HG03095 (cell line): ENCODE measurements around the gene ELMO3.

Experiments
- ATAC-seq: cut with Tn5 transposase; IDR thresholded peaks from one replicate; pipeline ENCODE4 v1.9.1; 2021; ENCODE audit warnings: moderate library complexity; ENCODE audit not compliant: unreplicated experiment

The ELMO3 gene

DNA sequence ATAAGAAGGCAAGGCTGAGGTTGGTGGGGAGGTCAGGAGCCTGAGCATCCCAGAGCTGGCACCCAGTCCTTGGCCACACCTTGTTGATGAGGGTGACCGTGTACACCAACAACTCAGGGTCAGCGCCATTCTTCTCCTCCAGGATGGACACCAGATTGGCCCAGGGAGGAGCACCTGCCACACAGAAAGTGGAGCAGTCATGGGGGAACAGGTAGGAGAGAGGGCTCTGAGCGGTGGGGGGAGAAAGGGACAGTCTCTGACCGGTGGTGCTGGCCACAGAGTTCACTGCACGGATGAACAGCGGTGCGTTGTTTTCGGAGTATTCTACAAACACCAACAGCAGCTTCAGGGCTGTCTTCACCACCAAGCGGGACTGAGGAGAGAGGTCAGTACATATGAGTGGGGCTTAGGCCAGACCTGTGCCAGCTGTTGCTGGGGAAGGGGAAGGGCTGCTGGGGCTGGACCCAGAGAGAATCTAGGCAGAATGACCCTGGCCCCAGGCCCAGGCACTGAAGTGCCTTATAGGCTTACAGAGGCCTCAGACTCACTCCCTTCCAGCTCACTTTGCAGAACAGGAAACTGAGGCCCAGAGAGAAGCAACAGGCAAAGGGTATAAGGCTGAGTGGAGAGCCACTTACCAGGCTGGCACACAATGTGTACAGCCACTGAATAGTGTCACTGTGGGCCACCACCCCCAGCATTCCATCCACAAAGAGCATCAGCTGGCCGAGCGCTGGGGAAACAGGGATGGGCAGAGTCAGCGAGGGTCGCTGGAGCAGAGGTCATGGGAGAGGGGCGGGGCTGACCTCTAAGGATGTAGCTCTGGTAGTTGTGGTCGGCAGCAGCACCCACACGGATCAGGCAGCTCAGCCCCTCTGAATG is 38.7 kb downstream of the ELMO3 start:
- ATAC-seq, result no peak

DNA sequence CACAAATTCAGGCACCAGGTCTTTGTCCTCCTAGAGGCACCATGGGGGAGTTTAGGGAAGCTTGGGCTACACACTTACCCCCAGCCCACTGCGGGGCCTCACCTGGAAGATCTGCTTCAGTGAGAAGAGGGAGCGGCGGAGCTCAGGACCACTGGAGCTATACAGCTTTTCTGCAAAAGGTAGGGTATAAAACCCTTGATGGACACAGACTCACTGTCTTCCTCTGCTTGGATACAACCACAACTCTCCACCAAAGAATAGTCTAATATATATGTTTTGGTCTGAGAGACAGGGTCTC is 39.3 kb downstream of the ELMO3 start:
- ATAC-seq, result no peak

DNA sequence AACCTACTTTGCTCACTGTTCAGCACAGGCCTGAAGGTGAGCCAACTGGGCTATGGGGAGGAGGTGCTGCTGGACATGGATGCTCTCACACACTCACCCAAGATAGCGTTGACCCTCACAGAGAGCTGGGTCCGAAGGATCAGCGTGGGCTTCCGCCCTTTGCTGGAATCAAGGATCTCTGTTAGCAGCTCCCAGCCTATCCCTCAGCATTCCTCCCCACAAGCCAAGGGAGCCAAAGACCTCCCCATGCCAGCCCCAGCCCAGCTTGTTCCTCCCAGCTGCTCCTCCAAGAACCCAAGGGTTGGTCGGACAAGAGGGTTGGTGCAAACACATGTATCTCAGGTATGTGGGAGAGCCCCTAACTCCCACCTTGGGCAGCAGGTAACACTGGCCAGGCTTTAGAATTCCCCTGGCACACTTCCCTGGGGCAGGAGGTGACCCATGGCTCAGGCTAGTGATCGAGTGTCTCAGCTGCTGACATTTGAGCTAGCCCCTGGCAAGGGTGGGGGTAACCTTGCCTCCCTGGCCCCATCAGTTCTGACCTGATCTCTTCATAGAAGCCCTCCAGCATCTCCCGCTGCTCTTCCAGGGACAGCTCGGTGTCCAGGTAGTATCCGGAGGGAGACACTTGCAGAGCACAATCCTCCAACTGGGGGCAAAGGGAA is 40.0 kb downstream of the ELMO3 start:
- ATAC-seq, result no peak

DNA sequence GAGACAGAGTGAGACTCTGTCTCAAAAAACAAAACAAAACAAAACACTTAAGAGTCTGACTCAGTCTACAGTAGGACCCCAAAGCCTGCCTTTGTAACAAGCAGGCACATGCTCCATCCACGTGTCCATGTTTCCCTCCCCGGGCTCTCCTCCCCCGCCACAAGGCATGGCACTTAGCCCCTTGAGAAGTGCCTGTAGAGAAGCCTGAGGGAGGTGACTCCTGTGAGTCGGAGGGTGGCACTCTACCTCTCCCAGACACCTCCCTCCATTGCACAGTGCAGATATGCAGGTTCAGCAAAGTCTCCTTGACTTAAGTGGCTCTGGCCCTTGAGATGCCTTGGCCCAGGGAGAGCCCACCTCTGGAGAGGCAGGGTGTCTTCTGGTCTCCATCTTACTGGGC is 41.6 kb downstream of the ELMO3 start:
- ATAC-seq, result no peak

DNA sequence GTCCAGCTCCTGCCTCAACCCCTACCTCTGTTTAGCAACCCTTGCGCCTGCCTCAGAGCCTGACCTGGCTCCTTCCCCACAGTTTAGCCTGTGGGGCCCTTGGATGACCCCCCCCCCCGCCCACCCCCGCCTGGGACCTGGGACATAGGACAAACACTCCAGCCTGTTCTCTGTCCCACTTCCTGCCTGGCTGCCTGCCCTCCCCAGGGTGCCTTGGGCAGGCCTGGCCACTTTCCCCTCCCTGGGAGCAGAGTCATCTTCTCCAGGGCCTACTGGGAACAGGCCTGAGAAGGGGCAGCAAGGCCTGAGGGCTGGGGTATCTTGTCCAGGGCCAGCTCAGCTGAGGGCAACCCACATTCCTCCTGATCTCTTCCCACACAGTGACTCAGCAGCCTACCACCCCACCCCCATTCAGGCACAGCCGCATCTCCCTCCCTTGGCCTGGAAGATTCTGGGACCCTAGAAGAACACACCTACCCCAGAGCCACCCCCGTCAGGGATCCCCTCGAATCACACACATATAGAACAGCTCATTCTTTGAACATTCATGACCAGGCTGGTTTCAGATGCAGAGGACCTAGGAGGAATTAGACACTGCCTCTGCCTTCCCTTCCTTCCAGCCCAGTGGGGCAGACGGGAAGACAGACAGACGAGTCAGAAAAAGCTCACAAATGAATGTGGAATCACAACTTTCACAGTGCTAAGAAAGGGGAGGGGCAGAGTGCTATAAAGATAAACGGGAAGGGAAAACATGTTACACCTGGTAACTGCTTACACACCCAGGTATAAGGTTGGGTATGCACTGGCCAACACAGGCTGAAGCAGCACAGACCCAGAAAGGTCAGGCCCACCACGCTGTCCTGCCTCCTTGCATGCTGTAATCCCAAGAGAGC is 42.3 kb downstream of the ELMO3 start:
- no peak for ATAC-seq

DNA sequence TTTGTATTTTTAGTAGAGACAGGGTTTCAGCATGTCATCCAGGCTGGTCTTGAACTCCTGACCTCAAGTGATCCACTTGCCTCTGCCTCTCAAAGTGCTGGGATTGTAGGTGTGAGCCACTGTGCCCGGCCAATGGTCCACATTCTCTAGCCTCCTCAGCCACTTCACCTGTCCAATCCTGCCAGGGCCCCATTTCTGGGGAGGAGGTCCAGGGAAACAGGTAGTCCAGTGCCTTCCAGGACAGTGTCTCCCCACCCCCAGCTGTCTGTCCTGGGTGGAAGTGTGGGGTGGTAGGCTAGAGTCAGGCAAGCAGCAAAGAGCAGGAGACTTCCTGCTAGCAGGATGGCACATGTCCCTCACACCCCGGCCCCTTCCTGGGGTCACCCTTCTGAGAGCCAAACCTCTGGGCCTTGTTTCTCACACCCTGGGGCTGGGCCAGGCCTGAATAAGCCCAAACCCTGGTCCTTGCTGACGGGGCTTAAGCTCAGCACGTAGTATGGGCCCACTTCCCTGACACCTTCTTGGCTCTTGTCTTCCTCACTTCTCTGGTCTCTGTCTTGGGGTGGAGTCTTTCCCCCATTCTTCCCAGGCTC is 43.3 kb downstream of the ELMO3 start:
- ATAC-seq, result no peak

DNA sequence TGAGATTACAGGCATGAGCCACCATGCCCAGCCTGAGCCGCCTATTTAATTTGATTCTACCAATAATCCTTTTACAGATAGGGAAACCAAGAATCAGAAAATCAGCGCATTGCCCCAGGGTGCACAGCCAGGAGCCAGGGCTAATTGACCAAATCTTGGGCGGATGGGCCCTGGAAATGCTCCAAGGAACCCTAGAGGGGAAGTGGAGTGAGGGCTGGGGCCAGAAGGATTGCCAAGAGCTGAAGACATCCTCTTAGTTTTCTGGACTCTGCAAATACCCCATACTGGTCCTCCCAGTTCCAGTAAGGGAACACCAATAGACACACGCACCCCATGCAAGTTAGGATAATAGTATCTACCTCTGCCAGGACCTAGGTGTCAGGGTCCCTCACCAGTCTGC is 44.5 kb downstream of the ELMO3 start:
- ATAC-seq, result no peak

DNA sequence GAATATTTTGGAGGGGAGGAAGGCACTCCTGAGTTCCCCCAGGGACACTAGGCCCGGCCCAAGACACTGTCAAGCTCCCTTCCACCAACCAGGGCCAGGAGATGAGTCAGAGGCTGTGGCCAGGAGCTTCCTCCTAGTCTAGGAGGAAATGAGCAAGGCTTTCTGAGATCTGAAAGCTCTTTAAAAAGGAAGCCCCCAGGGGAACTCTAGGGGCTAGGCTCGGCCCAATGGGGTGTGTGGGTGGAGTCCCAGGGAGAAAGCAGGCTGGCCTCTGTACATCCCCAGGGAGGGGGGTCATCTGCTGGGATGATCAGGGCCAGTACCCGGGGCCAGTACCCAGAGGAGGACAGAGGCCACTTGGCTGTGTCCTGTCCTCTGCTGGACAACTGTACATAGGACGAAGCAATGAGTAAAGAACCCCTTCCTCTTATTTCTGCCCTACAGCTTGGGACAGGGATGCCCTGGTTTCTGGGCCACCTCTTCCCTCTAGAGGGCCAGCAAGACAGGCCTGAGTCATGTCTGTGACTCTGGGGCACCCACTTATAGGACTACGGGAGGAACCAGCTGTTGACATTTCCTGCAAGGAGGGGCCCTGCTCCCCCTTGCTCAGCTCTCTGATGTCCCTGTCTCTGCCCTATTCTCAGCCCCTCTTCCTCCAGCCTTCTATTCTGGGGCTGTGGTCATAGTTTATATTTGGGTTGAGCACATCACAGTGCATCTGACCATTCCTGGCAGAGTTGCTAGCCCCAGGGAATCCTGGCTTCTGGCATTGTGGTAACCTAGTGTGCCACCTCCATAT is 45.7 kb downstream of the ELMO3 start:
- ATAC-seq, result peak; percentile 50

DNA sequence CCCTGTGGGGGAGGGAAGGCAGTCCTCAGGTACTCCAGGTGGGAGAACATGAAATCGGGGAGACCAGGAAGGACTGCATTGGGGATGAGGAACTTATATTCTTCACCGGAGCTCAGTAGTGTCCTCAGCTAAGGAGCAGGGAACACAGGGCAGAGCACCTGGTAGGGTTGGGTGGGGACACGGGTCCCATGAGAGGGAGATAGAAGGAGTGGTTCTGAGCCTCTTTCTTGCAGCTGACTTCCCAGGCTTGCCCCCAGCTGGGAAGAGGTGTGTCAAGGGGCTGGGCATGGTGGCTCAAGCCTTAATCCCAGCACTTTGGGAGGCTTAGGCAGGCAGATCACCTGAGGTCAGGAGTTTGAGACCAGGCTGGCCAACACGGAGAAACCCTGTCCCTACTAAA is 46.3 kb downstream of the ELMO3 start:
- ATAC-seq, result no peak

DNA sequence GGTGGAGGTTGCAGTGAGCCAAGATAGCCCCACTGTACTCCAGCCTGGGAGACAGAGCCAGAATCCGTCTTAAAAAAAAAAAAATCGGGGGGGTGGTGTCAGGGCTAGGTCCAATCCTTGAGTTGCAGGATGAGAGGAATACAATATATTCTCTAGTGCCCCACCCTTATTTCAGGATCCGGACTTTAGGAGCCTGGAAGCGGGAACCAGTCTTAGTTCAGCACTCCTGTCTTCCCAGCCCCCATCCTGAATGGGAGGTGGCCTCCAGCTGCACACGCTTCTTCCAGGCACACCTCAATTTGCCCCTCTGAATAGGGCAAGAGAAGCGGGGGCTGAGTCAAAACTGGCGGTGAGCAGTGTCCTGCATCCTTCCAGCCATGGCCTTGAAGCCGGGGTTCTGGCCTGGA is 46.7 kb downstream of the ELMO3 start:
- ATAC-seq, result no peak

DNA sequence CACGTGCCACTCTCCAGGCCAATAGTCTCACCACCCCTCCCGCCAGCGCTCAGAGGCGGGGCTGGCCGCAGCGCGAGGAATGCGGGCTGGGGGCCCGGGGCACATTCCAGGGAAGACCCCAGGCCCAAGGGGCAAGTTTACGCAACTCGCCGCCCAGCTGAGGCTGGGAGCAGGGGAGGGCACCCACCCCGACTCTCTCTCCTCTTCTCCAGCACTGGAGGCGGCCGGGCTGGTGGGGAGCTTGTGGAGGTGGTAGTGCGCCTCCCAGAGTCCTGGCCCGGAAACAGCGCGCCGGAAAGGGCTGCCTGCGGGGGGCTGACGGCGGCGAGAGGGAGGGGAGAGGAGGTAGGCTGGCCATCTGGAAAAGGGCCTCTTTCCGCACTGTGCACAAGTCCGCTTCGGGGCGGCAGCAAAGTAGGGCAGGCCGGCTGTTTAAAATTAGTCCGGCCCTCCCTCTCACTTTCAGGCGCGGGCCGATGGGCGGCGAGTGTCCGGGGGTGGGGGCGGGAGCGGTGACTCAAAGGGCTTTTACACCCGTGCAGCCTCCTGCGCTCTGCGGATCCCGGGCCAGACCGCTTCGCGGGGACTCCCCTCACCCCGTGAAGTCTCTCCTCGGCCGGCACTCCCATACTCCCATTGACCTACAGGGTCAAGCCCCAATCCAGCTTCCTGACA is 47.3 kb downstream of the ELMO3 start:
- ATAC-seq, result no peak

DNA sequence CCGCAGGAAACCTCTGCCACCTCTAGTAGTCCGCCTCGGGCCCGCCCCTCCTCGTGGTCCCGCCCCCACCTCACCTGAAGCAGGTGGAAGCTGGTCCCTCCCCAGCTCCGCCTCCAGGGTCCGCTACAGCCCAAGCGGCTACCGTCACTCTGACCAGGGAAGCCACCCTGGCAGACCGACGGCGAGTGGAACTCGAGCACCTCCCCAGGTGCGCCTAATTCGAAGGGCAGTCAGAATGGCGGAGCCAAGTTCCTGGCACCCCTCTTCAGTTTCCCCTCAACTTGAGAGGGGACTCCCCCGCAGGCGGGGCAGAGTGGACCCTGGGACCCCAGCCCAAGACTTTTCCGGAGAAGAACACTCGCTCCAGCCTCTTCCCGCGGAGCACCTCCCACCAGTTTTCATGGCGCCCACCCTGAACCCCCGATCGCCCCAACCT is 47.8 kb downstream of the ELMO3 start:
- no peak for ATAC-seq

DNA sequence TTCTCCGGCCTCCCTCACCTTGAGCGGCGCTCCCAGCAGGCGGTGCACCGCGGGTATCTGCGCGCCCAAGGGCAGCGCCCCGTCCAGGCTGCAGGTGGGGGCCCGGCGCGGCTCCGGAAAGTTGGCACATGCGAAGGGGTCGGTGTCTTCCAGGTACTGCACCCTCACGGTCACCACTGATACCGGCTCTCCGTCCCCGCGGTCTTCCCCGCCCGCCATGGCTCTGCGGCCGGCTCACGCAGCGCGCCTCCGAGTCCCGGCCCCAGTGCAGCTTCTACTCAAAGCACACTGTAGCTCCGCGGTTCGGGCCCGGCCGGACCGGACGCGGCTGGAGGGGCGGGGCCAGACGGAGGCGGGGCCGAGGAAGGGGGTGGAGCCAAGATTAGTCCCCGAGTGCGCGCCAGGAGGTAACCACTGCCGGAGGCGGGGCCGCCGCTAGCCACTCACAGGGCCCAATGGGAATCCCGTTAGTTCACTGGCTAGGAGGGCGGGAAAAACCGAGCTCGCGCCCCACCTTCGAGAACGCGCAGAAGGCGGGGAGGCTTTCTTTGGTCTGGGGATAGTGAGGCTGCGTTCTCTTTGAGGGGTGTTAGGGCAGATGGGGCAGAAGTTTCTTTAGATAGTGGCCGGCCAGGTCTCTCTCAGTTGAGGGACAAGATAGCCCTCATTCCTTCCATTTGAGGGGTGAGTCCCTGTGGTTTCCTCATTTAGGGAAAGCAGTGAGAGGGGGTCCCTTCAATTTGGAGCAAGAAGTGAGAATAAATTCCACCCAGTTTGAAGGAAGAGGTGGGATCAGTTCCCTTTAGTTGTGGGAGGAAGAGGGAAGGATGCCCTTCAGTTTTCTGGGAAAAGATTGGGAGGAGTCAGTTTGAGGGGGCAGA is 48.5 kb downstream of the ELMO3 start, which contains the start of gene FHOD1:
Gene FHOD1 (minus strand): TSS at position 290 of the 881 bp plus-strand sequence. CDS start 71 bp downstream, at position 219.
- ATAC-seq, result peak; percentile 35

DNA sequence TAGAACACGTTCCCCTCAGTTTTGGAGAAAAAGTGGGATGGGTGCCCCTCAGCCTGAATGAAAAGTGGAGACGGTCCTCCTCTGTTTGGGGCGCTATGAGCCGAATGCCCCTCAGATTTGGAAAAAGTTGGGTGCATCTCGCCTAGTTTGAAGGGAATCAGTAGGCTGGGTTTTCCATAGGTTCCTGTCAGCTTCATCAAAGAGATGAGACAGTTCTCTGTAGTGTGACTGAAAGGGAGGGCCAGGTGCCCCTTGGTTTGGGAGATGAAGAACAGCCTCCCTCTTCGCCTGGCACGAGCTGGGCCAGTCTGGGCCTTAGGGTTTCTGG is 49.1 kb downstream of the ELMO3 start:
- ATAC-seq, result no peak

DNA sequence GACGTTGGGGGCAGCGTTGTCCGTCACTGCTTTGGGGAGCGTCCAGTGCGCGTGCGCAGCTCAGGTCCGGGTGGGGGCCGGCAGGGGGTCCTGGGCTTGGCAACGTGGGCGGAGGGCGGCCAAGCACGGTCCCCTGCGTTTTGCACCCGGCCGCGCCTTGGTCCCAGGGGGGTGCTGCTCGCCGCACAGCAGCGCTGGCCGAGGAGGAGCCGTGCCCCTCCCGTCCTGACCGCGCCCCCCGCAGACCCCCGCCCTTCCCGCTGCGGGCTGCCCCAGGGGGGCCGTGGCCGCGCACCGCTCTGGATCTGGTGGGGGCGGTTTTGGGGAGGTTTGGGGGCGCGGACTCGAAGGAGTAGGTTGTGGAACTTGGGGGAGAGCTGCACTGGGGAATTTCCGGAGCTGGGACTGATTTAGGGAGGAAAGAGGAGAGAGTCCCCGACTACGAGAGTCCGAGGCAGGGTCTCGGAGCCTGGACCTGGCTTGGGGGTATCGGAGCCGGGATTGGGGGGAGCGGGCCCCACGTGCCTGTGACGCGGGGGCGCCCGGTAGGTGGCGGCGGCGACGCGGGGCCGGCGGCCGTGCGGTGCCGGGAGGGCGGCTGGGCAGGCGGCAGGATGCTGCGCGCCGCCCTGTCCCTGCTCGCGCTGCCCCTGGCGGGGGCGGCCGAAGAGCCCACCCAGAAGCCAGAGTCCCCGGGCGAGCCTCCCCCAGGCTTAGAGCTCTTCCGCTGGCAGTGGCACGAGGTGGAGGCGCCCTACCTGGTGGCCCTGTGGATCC is 49.7 kb downstream of the ELMO3 start, which contains the start of gene SLC9A5:
Gene SLC9A5 (plus strand): TSS at position 579 of the 777 bp plus-strand sequence. CDS start 36 bp downstream, at position 615.
- ATAC-seq, result no peak

DNA sequence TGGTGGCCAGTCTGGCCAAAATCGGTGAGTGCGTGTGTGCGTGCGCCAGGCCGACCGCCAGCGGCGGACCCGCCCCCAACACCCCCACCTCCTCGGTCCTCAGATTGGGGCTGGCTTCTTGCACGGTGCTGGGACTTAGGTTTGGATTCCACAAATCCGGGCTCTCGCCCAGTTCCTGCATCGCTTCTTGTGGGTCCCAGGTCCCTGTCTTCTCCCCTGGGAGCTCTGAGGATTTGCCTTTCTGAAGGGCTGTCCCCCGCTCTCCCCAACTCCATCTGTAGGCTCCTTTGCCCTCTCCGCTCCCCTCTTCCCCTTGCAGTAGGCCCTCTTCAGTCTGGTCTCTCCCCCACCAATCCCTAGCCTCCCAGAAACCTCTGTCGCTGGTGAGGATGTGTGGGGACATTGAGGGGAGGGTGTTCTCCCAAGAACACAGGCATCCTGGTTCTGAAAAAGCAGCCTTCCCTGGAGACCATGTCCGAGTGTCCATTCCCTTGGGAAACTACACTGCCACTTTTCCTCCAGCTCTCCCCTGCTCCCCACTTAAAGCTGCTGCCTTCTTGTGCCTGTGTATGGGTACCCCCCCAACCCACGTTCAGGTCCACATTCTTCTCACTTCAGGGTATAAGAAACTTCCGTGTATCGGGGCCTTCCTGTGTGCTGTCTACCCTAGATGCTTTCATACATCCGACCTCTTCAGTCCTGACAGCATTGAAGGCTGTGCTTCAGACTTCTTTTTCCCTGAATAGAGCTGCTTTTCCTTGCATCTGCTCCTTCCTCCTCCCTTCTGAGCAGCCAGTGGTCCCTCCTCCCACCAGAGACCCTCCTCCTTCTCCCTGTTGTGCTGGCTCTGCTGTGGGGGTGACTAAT is 50.5 kb downstream of the ELMO3 start:
- ATAC-seq, result no peak

DNA sequence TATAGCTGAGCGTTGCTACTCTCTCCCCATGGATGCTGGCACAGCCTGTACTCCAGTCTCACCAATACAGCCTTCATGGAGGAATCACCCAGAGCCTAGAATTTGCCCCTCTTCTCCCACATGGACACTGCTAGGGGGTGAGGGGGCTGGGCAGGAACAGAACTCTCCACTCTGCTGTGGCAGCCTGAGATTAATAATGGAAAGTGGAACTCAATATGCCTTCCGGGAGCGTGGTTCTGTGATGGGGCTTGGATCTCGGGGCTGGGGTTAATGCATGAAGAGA is 51.1 kb downstream of the ELMO3 start:
- no peak for ATAC-seq
